Cardiac muscle cell (in vitro differentiated cells and primary cell): Measurements from ENCODE around the gene VCL. TPM values are rescaled to one million over a fixed set of nuclear protein-coding genes. Genes with fewer than 3 reads are reported as not detected.

Source experiments
- DNase-seq, 2 donors: peaks; one replicate each; pipeline versions ENCODE4 v3.0.0 to v3.0.0-alpha.2; 2010 to 2017; ENCODE audit warnings: low read depth in 1 of 2, low spot score in 1 of 2
- H3K27ac ChIP-seq: fragments of 200-600 bp; sonication (generic); 2 replicates; pipeline ENCODE4 v1.5.1; 2016
- H3K27me3 ChIP-seq: fragments of 200-600 bp; sonication (generic); 2 replicates; pipeline ENCODE4 v1.6.0; 2016; ENCODE audit warnings: control low read depth
- H3K36me3 ChIP-seq: fragments of 200-600 bp; sonication (generic); 2 replicates; pipeline ENCODE4 v1.5.1; 2016; ENCODE audit warnings: control low read depth
- H3K4me1 ChIP-seq: fragments of 200-600 bp; sonication (generic); 2 replicates; pipeline ENCODE4 v1.8.1; 2017; ENCODE audit warnings: low read depth, mild to moderate bottlenecking, mixed run types
- H3K4me3 ChIP-seq: fragments of 200-600 bp; sonication (generic); 2 replicates; pipeline ENCODE4 v1.5.1; 2016; ENCODE audit warnings: mild to moderate bottlenecking
- H3K9me3 ChIP-seq: fragments of 200-600 bp; sonication (generic); 2 replicates; pipeline ENCODE4 v1.5.1; 2017; ENCODE audit warnings: low read depth, mild to moderate bottlenecking, control low read depth
- CTCF ChIP-seq: IDR thresholded peaks from 2 replicates; pipeline ENCODE4 v1.5.1; 2012; ENCODE audit warnings: low read depth, mild to moderate bottlenecking, low read length
- polyA plus RNA-seq: library from polyadenylated mRNA; unstranded; fragments of >200 nt; fragmentation: Nextera tagmentation; extraction: Ambion mirVana; gene quantifications from 2 replicates; pipeline ENCODE4 v1.2.1, GENCODE V29; 2016
- total RNA-seq: library from RNA; depleted of rRNA; stranded (reverse); fragments of >200 nt; gene quantifications from 2 replicates; pipeline ENCODE4 v1.2.3, GENCODE V29; 2016

The VCL gene
- total and polyA plus RNA-seq, 2 experiments from 2014 or later = 118 to 167 TPM

DNA sequence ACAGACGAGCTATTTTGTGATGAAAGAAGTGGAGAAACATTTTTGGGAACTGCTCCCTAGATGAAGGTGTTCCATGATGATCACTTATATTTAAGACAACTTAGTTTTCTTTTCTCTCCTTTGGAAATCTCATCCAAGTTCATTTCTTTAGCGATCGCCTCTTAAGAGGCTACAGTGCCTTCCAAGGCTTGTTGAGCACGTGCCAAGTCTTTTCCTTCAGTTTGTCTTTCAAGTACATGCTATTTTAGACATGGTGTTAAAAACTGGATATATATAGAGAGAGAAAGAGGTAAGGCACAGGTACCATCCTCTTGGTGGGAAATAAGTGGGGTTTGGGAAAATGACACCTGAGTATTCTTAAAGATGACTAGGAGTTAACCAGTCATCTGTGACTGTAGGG lies 155.8 kb downstream of the VCL start:
- no peaks in the 10 kb centered on the region for H3K36me3 ChIP-seq
- TF ChIP-seq CTCF = no peak

GRCh38 chr10:74156919-74157289 lies 159.0 kb downstream of the VCL start:
- H3K36me3 ChIP-seq = no peaks in the 10 kb centered on the region
- peak; percentile 56 to 84 for DNase-seq
- H3K27ac ChIP-seq = peak overlapping the region; percentile 0
- no peaks in the 10 kb centered on the region for H3K27me3 ChIP-seq
- no peaks in the 10 kb centered on the region for H3K9me3 ChIP-seq
- peaks cover 33% of the 10 kb centered on the region for H3K4me1 ChIP-seq
- H3K4me3 ChIP-seq = no peak overlapping the region
- no peak for TF ChIP-seq CTCF

More for the DNA sequence above, 155.8 kb downstream of the VCL start:
- Histone ChIP-seq H3K27ac (peak overlapping the region; percentile 62), H3K4me1 (peaks cover 39% of the 10 kb centered on the region), H3K9me3 (no peaks in the 10 kb centered on the region), H3K4me3 (peak overlapping the region; percentile 67), H3K27me3 (no peaks in the 10 kb centered on the region)
- DNase-seq = peak in 1 of 2 donors; percentile 13

GRCh38 chr10:74160013-74160412 lies 162.1 kb downstream of the VCL start:
- no peaks in the 10 kb centered on the region for H3K9me3 ChIP-seq
- no peaks in the 10 kb centered on the region for H3K36me3 ChIP-seq
- no peak overlapping the region for H3K4me3 ChIP-seq
- no peaks in the 10 kb centered on the region for H3K27me3 ChIP-seq
- peaks cover 11% of the 10 kb centered on the region for H3K4me1 ChIP-seq
- no peak for TF ChIP-seq CTCF
- no peak for DNase-seq
- H3K27ac ChIP-seq = no peak overlapping the region

- TF ChIP-seq CTCF = no peak
- no peak for DNase-seq
- Histone ChIP-seq H3K27me3 (no peaks in the 10 kb centered on the region), H3K36me3 (no peaks in the 10 kb centered on the region), H3K27ac (no peak overlapping the region), H3K4me3 (no peak overlapping the region), H3K9me3 (no peaks in the 10 kb centered on the region), H3K4me1 (no peaks in the 10 kb centered on the region)
These were observed 165.6 kb downstream of the VCL start for GRCh38 chr10:74163319-74164068.

GRCh38 chr10:74164716-74165529 lies 167.0 kb downstream of the VCL start:
- Histone ChIP-seq H3K36me3 (no peaks in the 10 kb centered on the region), H3K27ac (no peak overlapping the region), H3K4me1 (no peaks in the 10 kb centered on the region), H3K4me3 (no peak overlapping the region), H3K9me3 (no peaks in the 10 kb centered on the region), H3K27me3 (no peaks in the 10 kb centered on the region)
- DNase-seq = no peak
- no peak for TF ChIP-seq CTCF
